ENCODE results near the gene ITGB8. TPM values are rescaled to one million over a fixed set of nuclear protein-coding genes. Genes with fewer than 3 reads are reported as not detected.

ITGB8 gene
- total RNA-seq, 1 experiment from 2014 or later = 13.9 TPM

DNA sequence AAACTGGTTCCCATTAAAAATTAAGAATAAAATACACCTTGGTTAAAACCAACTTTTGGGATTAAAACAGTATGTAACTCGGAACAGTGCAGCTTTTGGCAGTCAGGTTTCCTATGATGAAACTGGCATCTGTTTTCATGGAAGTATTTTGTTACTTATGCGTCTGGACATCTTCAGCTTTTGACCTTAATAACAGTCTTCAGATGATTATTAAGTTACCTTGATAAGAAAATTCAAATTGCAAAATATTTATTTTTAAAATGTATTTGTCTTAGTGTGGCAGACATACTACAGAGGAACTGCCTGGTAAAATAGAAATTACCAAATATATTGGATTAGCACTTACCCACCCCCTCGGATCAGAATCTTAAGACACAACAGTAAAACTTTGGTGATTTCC is 100.0 kb downstream of the ITGB8 start:
- POLR2A ChIA-PET (ENCODE audit: unreplicated experiment) = no interaction called here
- H3K9me2 ChIP-seq (replicated peaks; ENCODE audit: low read length) = no peaks in the 10 kb centered on the region
- no peaks in the 10 kb centered on the region for H3K27me3 ChIP-seq (ENCODE audit: low read length)
- CTCF ChIA-PET = no interaction called here
- no peak overlapping the region for H3K9ac ChIP-seq (ENCODE audit: low read length)
- ATAC-seq (no peak), DNase-seq (no peak)
- H3K4me2 ChIP-seq (ENCODE audit: low read length) = no peak overlapping the region
- no peaks in the 10 kb centered on the region for H3K36me3 ChIP-seq (ENCODE audit: low read depth, low read length)
- H3F3A ChIP-seq (ENCODE audit: low read length, unreplicated experiment) = no peaks in the 10 kb centered on the region
- H4K20me1 ChIP-seq (ENCODE audit: low read length) = no peaks in the 10 kb centered on the region
- BruUV-seq (replicated peaks) = no TSS peak
- H3K27ac ChIP-seq (ENCODE audit: low read length) = no peak overlapping the region
- no peak for TF ChIP-seq EZH2 (IDR thresholded peaks at IDR 0.05; ENCODE audit: low read length, unreplicated experiment)
- TF ChIP-seq EZH2phosphoT487 (IDR thresholded peaks at IDR 0.05; ENCODE audit: borderline replicate concordance, low read length) = no peak
- TF ChIP-seq, protein P1, sequence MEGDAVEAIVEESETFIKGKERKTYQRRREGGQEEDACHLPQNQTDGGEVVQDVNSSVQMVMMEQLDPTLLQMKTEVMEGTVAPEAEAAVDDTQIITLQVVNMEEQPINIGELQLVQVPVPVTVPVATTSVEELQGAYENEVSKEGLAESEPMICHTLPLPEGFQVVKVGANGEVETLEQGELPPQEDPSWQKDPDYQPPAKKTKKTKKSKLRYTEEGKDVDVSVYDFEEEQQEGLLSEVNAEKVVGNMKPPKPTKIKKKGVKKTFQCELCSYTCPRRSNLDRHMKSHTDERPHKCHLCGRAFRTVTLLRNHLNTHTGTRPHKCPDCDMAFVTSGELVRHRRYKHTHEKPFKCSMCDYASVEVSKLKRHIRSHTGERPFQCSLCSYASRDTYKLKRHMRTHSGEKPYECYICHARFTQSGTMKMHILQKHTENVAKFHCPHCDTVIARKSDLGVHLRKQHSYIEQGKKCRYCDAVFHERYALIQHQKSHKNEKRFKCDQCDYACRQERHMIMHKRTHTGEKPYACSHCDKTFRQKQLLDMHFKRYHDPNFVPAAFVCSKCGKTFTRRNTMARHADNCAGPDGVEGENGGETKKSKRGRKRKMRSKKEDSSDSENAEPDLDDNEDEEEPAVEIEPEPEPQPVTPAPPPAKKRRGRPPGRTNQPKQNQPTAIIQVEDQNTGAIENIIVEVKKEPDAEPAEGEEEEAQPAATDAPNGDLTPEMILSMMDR (conservative IDR thresholded peaks at IDR 0.05; ENCODE audit: low read depth, low read length) = no peak
- no peak overlapping the region for H3K4me3 ChIP-seq (ENCODE audit: low read length)
- H3K9me3 ChIP-seq (ENCODE audit: low read length) = no peaks in the 10 kb centered on the region
- no peaks in the 10 kb centered on the region for H3K79me2 ChIP-seq (ENCODE audit: low read length)
- H3K4me1 ChIP-seq (ENCODE audit: insufficient read depth, low read length) = no peaks in the 10 kb centered on the region
- intact Hi-C loops (cut with micrococcal nuclease) = no loop called here
- H2AFZ ChIP-seq (ENCODE audit: low read length) = no peak overlapping the region

DNA sequence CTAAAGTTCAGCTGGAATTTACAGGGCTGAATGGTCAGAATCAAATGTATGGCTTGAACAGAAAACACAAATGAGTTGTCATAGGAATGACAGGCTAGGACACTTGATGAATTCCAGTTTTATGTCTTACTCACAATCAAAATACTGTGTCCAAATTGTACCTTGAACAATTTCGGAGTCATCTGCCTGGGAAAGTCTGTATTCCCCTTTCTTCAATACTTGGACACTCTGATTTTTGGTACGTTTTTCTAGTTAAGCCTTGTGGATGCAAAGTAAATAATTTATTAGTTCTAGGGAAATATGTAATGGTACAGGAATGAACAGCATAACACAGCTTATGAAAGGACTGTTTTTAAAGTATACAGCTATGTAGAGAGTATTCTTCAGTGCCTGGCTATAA is 100.4 kb downstream of the ITGB8 start:
- Histone ChIP-seq H4K20me1 (ENCODE audit: low read length) (no peaks in the 10 kb centered on the region), H3K4me1 (ENCODE audit: insufficient read depth, low read length) (no peaks in the 10 kb centered on the region), H3K9me3 (ENCODE audit: low read length) (no peaks in the 10 kb centered on the region), H3K4me3 (ENCODE audit: low read length) (no peak overlapping the region), H2AFZ (ENCODE audit: low read length) (no peak overlapping the region), H3K27ac (ENCODE audit: low read length) (no peak overlapping the region), H3K9me2 (replicated peaks; ENCODE audit: low read length) (no peaks in the 10 kb centered on the region), H3K36me3 (ENCODE audit: low read depth, low read length) (no peaks in the 10 kb centered on the region), H3F3A (ENCODE audit: low read length, unreplicated experiment) (no peaks in the 10 kb centered on the region), H3K4me2 (ENCODE audit: low read length) (no peak overlapping the region), H3K9ac (ENCODE audit: low read length) (no peak overlapping the region), H3K79me2 (ENCODE audit: low read length) (no peaks in the 10 kb centered on the region), H3K27me3 (ENCODE audit: low read length) (no peaks in the 10 kb centered on the region)
- no TSS peak for BruUV-seq (replicated peaks)
- POLR2A ChIA-PET (ENCODE audit: unreplicated experiment) = no interaction called here
- intact Hi-C loops (cut with micrococcal nuclease) = no loop called here
- CTCF ChIA-PET = no interaction called here
- TF ChIP-seq EZH2phosphoT487 (IDR thresholded peaks at IDR 0.05; ENCODE audit: borderline replicate concordance, low read length) = no peak
- no peak for TF ChIP-seq EZH2 (IDR thresholded peaks at IDR 0.05; ENCODE audit: low read length, unreplicated experiment)
- TF ChIP-seq, protein P1 (conservative IDR thresholded peaks at IDR 0.05; ENCODE audit: low read depth, low read length) = no peak
- no peak for DNase-seq
- no peak for ATAC-seq

DNA sequence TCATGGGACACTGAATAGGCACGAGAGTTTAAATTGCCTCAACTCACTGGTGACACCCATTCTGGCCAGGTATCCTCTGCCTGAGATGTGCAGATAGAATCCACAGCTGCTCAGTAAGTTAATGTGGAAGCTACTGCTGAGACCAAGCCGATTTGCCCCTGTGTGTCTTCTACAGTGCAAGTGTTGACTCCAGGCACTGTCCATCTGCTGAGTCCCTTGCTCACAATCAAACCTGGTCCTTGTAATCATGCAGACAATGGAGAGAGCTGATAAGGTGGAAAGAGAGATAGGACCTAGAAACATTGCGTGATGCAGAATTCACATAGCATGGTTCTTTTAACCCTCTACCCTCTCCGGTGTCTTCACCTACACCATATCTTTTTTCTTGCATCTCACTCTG is 101.4 kb downstream of the ITGB8 start:
- Histone ChIP-seq H3K4me1 (ENCODE audit: insufficient read depth, low read length) (no peaks in the 10 kb centered on the region), H3K9me2 (replicated peaks; ENCODE audit: low read length) (no peaks in the 10 kb centered on the region), H3K9me3 (ENCODE audit: low read length) (no peaks in the 10 kb centered on the region), H3K4me2 (ENCODE audit: low read length) (no peak overlapping the region), H3K79me2 (ENCODE audit: low read length) (no peaks in the 10 kb centered on the region), H3K27ac (ENCODE audit: low read length) (no peak overlapping the region), H4K20me1 (ENCODE audit: low read length) (no peaks in the 10 kb centered on the region), H2AFZ (ENCODE audit: low read length) (no peak overlapping the region), H3K27me3 (ENCODE audit: low read length) (no peaks in the 10 kb centered on the region), H3K9ac (ENCODE audit: low read length) (no peak overlapping the region), H3K36me3 (ENCODE audit: low read depth, low read length) (no peaks in the 10 kb centered on the region), H3K4me3 (ENCODE audit: low read length) (no peak overlapping the region), H3F3A (ENCODE audit: low read length, unreplicated experiment) (no peaks in the 10 kb centered on the region)
- TF ChIP-seq EZH2phosphoT487 (IDR thresholded peaks at IDR 0.05; ENCODE audit: borderline replicate concordance, low read length) = no peak
- DNase-seq (no peak), ATAC-seq (no peak)
- ChIA-PET CTCF (no interaction called here), POLR2A (ENCODE audit: unreplicated experiment) (no interaction called here)
- intact Hi-C loops (cut with micrococcal nuclease) = no loop called here
- no TSS peak for BruUV-seq (replicated peaks)
